Measurements from ENCODE around the gene NKAPD1. TPM values are rescaled to one million over a fixed set of nuclear protein-coding genes. Genes with fewer than 3 reads are reported as not detected.

NKAPD1 gene
- total RNA-seq, 1 donor from 2014 or later: 22.3 TPM

DNA sequence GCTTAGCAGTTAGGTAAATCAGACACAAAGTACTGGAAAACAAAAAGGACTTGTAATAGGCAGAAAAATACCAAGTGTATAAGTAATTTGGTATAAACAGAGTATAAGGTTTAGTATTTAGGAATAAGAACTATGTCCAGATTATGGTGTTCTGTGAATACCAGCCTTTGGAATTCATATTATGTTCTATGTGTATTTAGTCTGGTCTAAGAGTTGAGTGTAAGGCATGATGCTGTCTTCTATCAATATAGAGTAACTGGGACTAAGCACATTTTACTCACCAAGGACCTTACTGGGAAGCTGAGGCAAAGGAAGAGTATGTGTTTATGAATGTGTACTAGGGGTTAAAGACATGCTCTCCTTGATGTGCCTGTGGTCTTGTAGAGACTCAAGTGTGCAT, 22.1 kb downstream of the NKAPD1 start:
- H3K36me3 Mint-ChIP-seq (ENCODE audit: unreplicated experiment): no peaks in the 10 kb centered on the region
- no peak overlapping the region for H3K27ac Mint-ChIP-seq (ENCODE audit: unreplicated experiment)
- no peaks in the 10 kb centered on the region for H3K4me1 Mint-ChIP-seq (ENCODE audit: low read depth, unreplicated experiment)
- TF ChIP-seq, protein P1, sequence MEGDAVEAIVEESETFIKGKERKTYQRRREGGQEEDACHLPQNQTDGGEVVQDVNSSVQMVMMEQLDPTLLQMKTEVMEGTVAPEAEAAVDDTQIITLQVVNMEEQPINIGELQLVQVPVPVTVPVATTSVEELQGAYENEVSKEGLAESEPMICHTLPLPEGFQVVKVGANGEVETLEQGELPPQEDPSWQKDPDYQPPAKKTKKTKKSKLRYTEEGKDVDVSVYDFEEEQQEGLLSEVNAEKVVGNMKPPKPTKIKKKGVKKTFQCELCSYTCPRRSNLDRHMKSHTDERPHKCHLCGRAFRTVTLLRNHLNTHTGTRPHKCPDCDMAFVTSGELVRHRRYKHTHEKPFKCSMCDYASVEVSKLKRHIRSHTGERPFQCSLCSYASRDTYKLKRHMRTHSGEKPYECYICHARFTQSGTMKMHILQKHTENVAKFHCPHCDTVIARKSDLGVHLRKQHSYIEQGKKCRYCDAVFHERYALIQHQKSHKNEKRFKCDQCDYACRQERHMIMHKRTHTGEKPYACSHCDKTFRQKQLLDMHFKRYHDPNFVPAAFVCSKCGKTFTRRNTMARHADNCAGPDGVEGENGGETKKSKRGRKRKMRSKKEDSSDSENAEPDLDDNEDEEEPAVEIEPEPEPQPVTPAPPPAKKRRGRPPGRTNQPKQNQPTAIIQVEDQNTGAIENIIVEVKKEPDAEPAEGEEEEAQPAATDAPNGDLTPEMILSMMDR (IDR thresholded peaks at IDR 0.05; ENCODE audit: partially characterized antibody, unreplicated experiment): no peak
- H3K9me3 Mint-ChIP-seq (ENCODE audit: unreplicated experiment): no peaks in the 10 kb centered on the region
- DNase-seq: no peak
- H3K4me3 Mint-ChIP-seq (ENCODE audit: unreplicated experiment): no peak overlapping the region
- peaks cover 1% of the 10 kb centered on the region for H3K27me3 Mint-ChIP-seq (ENCODE audit: unreplicated experiment)

DNA sequence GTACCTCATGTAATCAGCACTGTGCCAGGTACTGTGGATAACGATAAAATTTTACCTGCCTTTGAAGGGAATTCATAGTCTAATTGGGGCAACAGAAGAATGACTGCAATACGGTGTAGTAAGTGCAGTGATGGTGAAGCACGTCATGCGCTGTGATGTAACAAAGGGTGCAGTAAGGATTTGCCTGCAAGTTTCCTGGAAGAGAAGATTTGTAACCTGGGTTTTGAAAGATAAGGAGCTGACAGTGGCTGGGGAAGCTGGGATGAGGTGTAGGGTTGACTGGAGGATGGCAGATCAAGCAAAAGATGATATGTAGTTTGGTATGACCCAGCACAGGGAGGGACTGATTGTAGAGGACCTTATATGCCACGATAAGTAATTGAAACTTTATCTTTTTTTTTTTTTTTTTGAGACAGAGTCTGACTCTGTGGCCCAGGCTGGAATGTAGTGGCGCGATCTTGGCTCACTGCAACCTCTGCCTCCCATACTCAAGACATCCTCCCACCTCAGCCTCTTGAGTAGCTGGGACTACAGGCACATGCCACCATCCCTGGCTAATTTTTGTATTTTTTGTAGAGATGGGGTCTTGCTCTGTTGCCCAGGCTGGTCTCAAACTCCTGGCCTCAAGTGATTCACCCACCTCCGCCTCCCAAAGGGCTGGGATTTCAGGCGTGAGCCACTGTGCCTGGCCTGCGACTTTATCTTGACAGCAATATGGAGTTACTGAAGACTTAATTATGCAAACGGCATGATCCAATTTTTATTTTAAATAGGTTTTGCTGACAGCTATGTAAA, 23.8 kb downstream of the NKAPD1 start:
- Mint-ChIP-seq H3K27me3 (ENCODE audit: unreplicated experiment) (peaks cover 1% of the 10 kb centered on the region), H3K9me3 (ENCODE audit: unreplicated experiment) (no peaks in the 10 kb centered on the region), H3K4me1 (ENCODE audit: low read depth, unreplicated experiment) (no peaks in the 10 kb centered on the region), H3K27ac (ENCODE audit: unreplicated experiment) (no peak overlapping the region), H3K36me3 (ENCODE audit: unreplicated experiment) (no peaks in the 10 kb centered on the region), H3K4me3 (ENCODE audit: unreplicated experiment) (no peak overlapping the region)
- TF ChIP-seq, protein P1 (IDR thresholded peaks at IDR 0.05; ENCODE audit: partially characterized antibody, unreplicated experiment): no peak
- DNase-seq: no peak

DNA sequence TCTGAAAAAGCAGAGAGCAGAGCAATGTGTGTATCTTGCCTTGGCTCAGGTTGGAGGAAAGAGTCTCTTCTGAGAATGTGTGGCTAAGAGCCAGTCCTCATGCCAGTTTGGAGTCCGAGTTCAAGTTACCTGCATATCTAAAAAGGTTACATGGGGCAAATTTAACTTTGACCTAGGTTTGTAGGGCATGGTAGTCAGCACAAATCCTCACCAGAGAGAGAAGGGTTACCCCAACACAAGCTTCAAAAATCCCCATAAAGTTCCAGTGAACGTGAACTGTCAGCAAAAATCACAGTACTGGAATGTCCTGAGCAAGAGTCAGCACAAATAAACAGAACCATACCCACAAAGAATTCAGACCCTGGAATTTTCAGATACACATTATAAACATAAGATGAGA, 26.4 kb downstream of the NKAPD1 start:
- no peak for DNase-seq
- Mint-ChIP-seq H3K4me3 (ENCODE audit: unreplicated experiment) (no peak overlapping the region), H3K36me3 (ENCODE audit: unreplicated experiment) (no peaks in the 10 kb centered on the region), H3K27me3 (ENCODE audit: unreplicated experiment) (peaks cover 1% of the 10 kb centered on the region), H3K27ac (ENCODE audit: unreplicated experiment) (no peak overlapping the region), H3K4me1 (ENCODE audit: low read depth, unreplicated experiment) (no peaks in the 10 kb centered on the region), H3K9me3 (ENCODE audit: unreplicated experiment) (no peaks in the 10 kb centered on the region)
- TF ChIP-seq, protein P1 (IDR thresholded peaks at IDR 0.05; ENCODE audit: partially characterized antibody, unreplicated experiment): no peak

DNA sequence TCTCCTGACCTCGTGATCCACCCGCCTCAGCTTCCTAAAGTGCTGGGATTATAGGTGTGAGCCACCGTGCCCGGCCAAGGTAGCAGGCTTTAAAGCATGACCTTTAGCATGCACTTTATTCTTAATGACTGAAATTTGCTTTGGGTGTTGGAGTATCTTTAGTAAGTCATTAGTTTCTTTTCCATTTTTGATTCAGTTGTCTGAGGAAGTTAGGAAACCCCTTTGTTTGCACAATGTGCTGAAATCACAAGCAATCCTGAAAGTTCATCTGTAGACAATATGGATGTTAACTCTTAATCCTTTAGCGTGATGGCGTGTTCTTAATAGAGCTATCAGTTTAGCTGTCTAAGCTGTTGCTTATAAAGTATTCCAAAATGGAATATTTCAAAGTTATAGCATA, 29.3 kb downstream of the NKAPD1 start:
- DNase-seq: no peak
- no peaks in the 10 kb centered on the region for H3K36me3 Mint-ChIP-seq (ENCODE audit: unreplicated experiment)
- H3K27ac Mint-ChIP-seq (ENCODE audit: unreplicated experiment): no peak overlapping the region
- TF ChIP-seq, protein P1 (IDR thresholded peaks at IDR 0.05; ENCODE audit: partially characterized antibody, unreplicated experiment): no peak
- H3K27me3 Mint-ChIP-seq (ENCODE audit: unreplicated experiment): no peaks in the 10 kb centered on the region
- H3K4me1 Mint-ChIP-seq (ENCODE audit: low read depth, unreplicated experiment): no peaks in the 10 kb centered on the region
- no peaks in the 10 kb centered on the region for H3K9me3 Mint-ChIP-seq (ENCODE audit: unreplicated experiment)
- H3K4me3 Mint-ChIP-seq (ENCODE audit: unreplicated experiment): no peak overlapping the region

DNA sequence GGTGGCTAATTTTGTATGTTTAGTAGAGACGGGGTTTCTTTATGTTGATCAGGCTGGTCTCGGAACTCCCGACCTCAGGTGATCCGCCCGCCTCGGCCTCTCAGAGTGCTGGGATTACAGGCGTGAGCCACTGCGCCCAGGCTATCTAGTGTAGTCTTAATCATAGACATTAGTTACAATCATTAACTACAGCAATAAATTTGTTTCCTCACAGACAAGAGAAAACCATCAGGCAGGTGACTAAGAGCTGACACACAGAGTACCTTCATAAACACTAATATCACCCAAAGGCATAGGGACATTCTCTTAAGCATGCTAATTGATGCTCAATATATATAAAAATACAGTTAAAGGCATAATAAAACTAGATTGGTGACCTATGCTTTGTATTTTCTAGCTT, 32.0 kb downstream of the NKAPD1 start:
- TF ChIP-seq, protein P1 (IDR thresholded peaks at IDR 0.05; ENCODE audit: partially characterized antibody, unreplicated experiment): no peak
- H3K27me3 Mint-ChIP-seq (ENCODE audit: unreplicated experiment): no peaks in the 10 kb centered on the region

More for the DNA sequence above, 32.0 kb downstream of the NKAPD1 start:
- Mint-ChIP-seq H3K9me3 (ENCODE audit: unreplicated experiment) (no peaks in the 10 kb centered on the region), H3K36me3 (ENCODE audit: unreplicated experiment) (peaks cover 5% of the 10 kb centered on the region), H3K27ac (ENCODE audit: unreplicated experiment) (no peak overlapping the region), H3K4me3 (ENCODE audit: unreplicated experiment) (no peak overlapping the region), H3K4me1 (ENCODE audit: low read depth, unreplicated experiment) (no peaks in the 10 kb centered on the region)
- DNase-seq: no peak
